Trophoblast cell (in vitro differentiated cells and primary cell): ENCODE results near the gene CYTH4. TPM values are rescaled to one million over a fixed set of nuclear protein-coding genes. Genes with fewer than 3 reads are reported as not detected.
"Not testable (repeated sequence)": the region's sequence is repeated elsewhere in the genome, so short reads cannot be mapped to it uniquely, and the experiment has no call there.

Experiments
- DNase-seq, 2 donors: peaks; one replicate each; pipeline ENCODE4 v3.0.0-alpha.2; 2016
- H2AFZ ChIP-seq: 2 replicates; pipeline ENCODE4 v1.6.1; 2013; ENCODE audit warnings: low read length, moderate library complexity, mild to moderate bottlenecking; ENCODE audit not compliant: insufficient read depth, poor library complexity
- H2AK5ac ChIP-seq: 2 replicates; pipeline ENCODE4 v1.6.1; 2013; ENCODE audit warnings: mild to moderate bottlenecking, low read length
- H2BK120ac ChIP-seq: 2 replicates; pipeline ENCODE4 v1.6.1; 2013; ENCODE audit warnings: low read length, mild to moderate bottlenecking, moderate library complexity; ENCODE audit not compliant: insufficient read depth, poor library complexity
- H2BK12ac ChIP-seq: 2 replicates; pipeline ENCODE4 v1.6.1; 2013; ENCODE audit warnings: mild to moderate bottlenecking, low read length, moderate library complexity
- H2BK5ac ChIP-seq: 2 replicates; pipeline ENCODE4 v1.6.1; 2013; ENCODE audit warnings: low read length, low read depth, moderate library complexity, mild to moderate bottlenecking; ENCODE audit not compliant: poor library complexity
- H3K14ac ChIP-seq: 2 replicates; pipeline ENCODE4 v1.6.1; 2013; ENCODE audit warnings: mild to moderate bottlenecking, low read length
- H3K18ac ChIP-seq: 2 replicates; pipeline ENCODE4 v1.6.1; 2013; ENCODE audit warnings: mild to moderate bottlenecking, low read length
- H3K23ac ChIP-seq: 2 replicates; pipeline ENCODE4 v1.6.1; 2013; ENCODE audit warnings: low read length
- H3K27ac ChIP-seq: 2 replicates; pipeline ENCODE4 v1.5.1; 2013; ENCODE audit warnings: low read depth, mild to moderate bottlenecking, inconsistent platforms, low read length, moderate library complexity
- H3K27me3 ChIP-seq: 2 replicates; pipeline ENCODE4 v1.6.1; 2013; ENCODE audit warnings: inconsistent platforms, mild to moderate bottlenecking, low read length, moderate library complexity; ENCODE audit not compliant: insufficient read depth
- H3K36me3 ChIP-seq, 2 experiments: 1 replicate in 1 of 2; 2 replicates in 1 of 2; pipeline ENCODE4 v1.6.1; 2013; ENCODE audit warnings: low read length in 2 of 2, mild to moderate bottlenecking in 2 of 2, moderate library complexity in 1 of 2; ENCODE audit not compliant: insufficient read depth in 2 of 2, control insufficient read depth in 1 of 2
- H3K4ac ChIP-seq: 2 replicates; pipeline ENCODE4 v1.6.1; 2013; ENCODE audit warnings: low read depth, mild to moderate bottlenecking, low read length, moderate library complexity
- H3K4me1 ChIP-seq, 2 experiments: 1 replicate in 1 of 2; 2 replicates in 1 of 2; pipeline ENCODE4 v1.6.1; 2013; ENCODE audit warnings: low read length in 2 of 2, mild to moderate bottlenecking in 2 of 2, moderate library complexity in 1 of 2; ENCODE audit not compliant: insufficient read depth in 2 of 2, control insufficient read depth in 1 of 2
- H3K4me2 ChIP-seq: 2 replicates; pipeline ENCODE4 v1.6.1; 2013; ENCODE audit warnings: inconsistent platforms, mild to moderate bottlenecking, low read length, moderate library complexity
- H3K4me3 ChIP-seq: 2 replicates; pipeline ENCODE4 v1.5.1; 2013; ENCODE audit warnings: mild to moderate bottlenecking, low read depth, low read length, inconsistent platforms
- H3K79me1 ChIP-seq: one replicate; pipeline ENCODE4 v1.6.1; 2013; ENCODE audit warnings: low read length
- H3K79me2 ChIP-seq: 2 replicates; pipeline ENCODE4 v1.6.1; 2013; ENCODE audit warnings: low read length, mild to moderate bottlenecking; ENCODE audit not compliant: control insufficient read depth, insufficient read depth, poor library complexity
- H3K9ac ChIP-seq: 2 replicates; pipeline ENCODE4 v1.6.1; 2013; ENCODE audit warnings: mild to moderate bottlenecking, low read length
- H3K9me3 ChIP-seq: 2 replicates; pipeline ENCODE4 v1.6.1; 2013; ENCODE audit warnings: low read depth, mild to moderate bottlenecking, control low read depth, inconsistent platforms, low read length; ENCODE audit not compliant: insufficient read depth
- H4K12ac ChIP-seq: 2 replicates; pipeline ENCODE4 v1.6.1; 2013; ENCODE audit warnings: low read depth, mild to moderate bottlenecking, low read length, moderate library complexity
- H4K8ac ChIP-seq: 2 replicates; pipeline ENCODE4 v1.6.1; 2013; ENCODE audit warnings: low read depth, mild to moderate bottlenecking, low read length, moderate library complexity
- H4K91ac ChIP-seq: one replicate; pipeline ENCODE4 v1.6.1; 2013; ENCODE audit warnings: low read depth, mild to moderate bottlenecking, low read length, moderate library complexity
- WGBS: extraction: QIAGEN DNeasy Blood & Tissue Kit; methylation state at CpG from one replicate; pipeline ENCODE4 v1.1.7; 2013; ENCODE audit warnings: missing lambda C conversion rate; ENCODE audit not compliant: insufficient read length, insufficient coverage; ENCODE audit errors: extremely low coverage; 5-methylcytosine and 5-hydroxymethylcytosine counted together
- polyA plus RNA-seq: library from polyadenylated mRNA; stranded (reverse); fragments of 200-250 nt; gene quantifications from 2 replicates; pipeline ENCODE4 v1.2.3, GENCODE V29; 2013

CYTH4 gene
- not detected in 2 replicates for polyA plus RNA-seq

DNA sequence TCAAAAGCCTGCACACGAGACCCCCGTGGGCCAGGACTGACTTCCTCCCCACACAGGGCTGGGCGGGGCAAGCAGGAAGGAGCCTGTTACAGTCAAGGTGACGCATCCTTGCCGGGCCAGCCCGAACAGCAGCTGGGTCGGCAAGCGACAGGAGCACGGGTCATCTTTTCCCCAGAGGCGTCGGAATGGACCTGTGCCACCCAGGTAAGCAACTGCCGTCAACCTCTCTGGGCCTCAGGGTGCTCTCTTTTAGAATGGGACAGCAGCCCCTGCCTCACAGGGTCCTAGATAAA, at the start of gene CYTH4:
Gene CYTH4 (plus strand): TSS at position 124 of the 293 bp plus-strand sequence. CDS start 62 bp downstream, at position 186.
- no peak within 1 kb of the TSS for H2BK120ac ChIP-seq
- H3K18ac ChIP-seq, result no peak within 1 kb of the TSS
- no peak within 1 kb of the TSS for H3K27ac ChIP-seq
- DNase-seq, result peak; percentile 26 to 34
- H3K4me1 ChIP-seq, result no peaks in the 10 kb centered on the region
- H2AK5ac ChIP-seq, result no peak within 1 kb of the TSS
- WGBS, result no CpG with 5 or more reads among the region's 12 CpGs
- H3K79me2 ChIP-seq, result no peaks in the 10 kb centered on the region
- H3K9ac ChIP-seq, result no peak within 1 kb of the TSS
- no peak within 1 kb of the TSS for H3K23ac ChIP-seq
- H3K27me3 ChIP-seq, result no peaks in the 10 kb centered on the region
- no peak within 1 kb of the TSS for H2BK5ac ChIP-seq
- no peak within 1 kb of the TSS for H3K4me3 ChIP-seq
- no peak within 1 kb of the TSS for H3K4ac ChIP-seq
- H2AFZ ChIP-seq, result no peak within 1 kb of the TSS
- H2BK12ac ChIP-seq, result no peak within 1 kb of the TSS
- H4K8ac ChIP-seq, result no peak within 1 kb of the TSS
- no peak within 1 kb of the TSS for H4K12ac ChIP-seq
- H3K9me3 ChIP-seq, result peaks cover 2% of the 10 kb centered on the region
- no peak within 1 kb of the TSS for H4K91ac ChIP-seq
- H3K79me1 ChIP-seq, result no peaks in the 10 kb centered on the region
- no peak within 1 kb of the TSS for H3K4me2 ChIP-seq
- H3K36me3 ChIP-seq, result no peaks in the 10 kb centered on the region
- no peak within 1 kb of the TSS for H3K14ac ChIP-seq

- H3K4me1 ChIP-seq, result not testable (repeated sequence)
- WGBS, result no CpG with 5 or more reads among the region's 12 CpGs
These were observed 48.9 kb upstream of the CYTH4 start for GRCh38 chr22:37233371-37233750.

DNA sequence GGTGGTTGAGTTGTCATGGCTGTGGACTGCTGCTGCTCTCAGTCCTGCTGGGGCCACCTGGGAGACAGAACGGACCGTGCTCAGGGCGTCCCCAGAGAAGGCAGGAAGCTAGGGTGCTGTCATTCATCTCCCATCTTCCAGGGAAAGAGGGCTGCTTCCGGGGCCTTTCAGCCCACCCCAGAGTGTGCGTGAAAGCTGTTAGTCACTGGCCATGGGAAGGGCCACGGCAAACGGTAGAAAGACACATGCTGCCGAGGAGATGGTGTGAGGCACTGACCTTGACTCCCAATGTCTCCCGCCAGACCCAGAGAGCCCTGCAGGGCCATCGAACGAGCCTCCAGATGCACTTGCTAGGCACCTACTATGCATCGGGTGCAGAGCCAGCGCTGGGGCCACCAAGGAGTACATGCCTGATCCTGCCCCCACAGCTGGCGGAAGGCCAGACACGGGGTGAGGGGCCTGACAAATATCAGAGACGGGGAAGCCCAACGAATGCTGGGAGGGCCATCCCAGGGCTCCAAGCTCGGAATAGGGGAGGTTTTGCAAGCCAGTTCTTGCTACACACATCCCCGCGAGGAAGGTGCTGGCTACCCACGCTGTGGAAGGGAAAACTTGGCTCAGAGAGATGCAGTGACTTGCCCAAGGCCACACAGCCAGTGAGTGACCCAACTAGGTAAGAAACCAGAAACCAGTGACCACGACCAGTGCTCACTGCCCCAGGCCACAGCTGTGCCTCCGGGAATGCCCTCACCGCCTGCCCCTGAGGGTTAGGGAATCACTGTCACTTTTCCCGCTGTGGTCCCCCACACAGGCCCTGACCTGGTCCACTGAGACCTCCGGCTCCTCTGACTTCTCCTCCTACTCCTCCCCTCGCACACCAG, 48.3 kb upstream of the CYTH4 start:
- Histone ChIP-seq H3K36me3 (no peaks in the 10 kb centered on the region), H3K4me1 (no peaks in the 10 kb centered on the region), H3K27ac (no peak overlapping the region), H3K9ac (no peak overlapping the region), H4K8ac (no peak overlapping the region), H3K18ac (no peak overlapping the region), H2AK5ac (no peak overlapping the region), H2BK5ac (no peak overlapping the region), H3K27me3 (no peaks in the 10 kb centered on the region), H3K4me3 (no peak overlapping the region), H2BK12ac (no peak overlapping the region), H3K4ac (no peak overlapping the region), H3K4me2 (no peak overlapping the region), H4K12ac (no peak overlapping the region), H3K79me1 (no peaks in the 10 kb centered on the region), H2BK120ac (no peak overlapping the region), H4K91ac (no peak overlapping the region), H3K9me3 (no peaks in the 10 kb centered on the region), H2AFZ (no peak overlapping the region), H3K79me2 (no peaks in the 10 kb centered on the region), H3K14ac (no peak overlapping the region), H3K23ac (no peak overlapping the region)
- no CpG with 5 or more reads among the region's 27 CpGs for WGBS
- no peak for DNase-seq

More at GRCh38 chr22:37233371-37233750, 48.9 kb upstream of the CYTH4 start:
- not testable (repeated sequence) for H2BK5ac ChIP-seq, H3K23ac ChIP-seq, H3K4ac ChIP-seq, H3K27ac ChIP-seq, H2BK120ac ChIP-seq, H3K4me2 ChIP-seq, H3K9me3 ChIP-seq, H3K9ac ChIP-seq, H4K8ac ChIP-seq, H2BK12ac ChIP-seq, H2AK5ac ChIP-seq, H3K4me3 ChIP-seq, H3K36me3 ChIP-seq, H2AFZ ChIP-seq, DNase-seq, H4K12ac ChIP-seq, H3K79me1 ChIP-seq, H3K14ac ChIP-seq, H3K79me2 ChIP-seq, H3K18ac ChIP-seq, H4K91ac ChIP-seq, H3K27me3 ChIP-seq

DNA sequence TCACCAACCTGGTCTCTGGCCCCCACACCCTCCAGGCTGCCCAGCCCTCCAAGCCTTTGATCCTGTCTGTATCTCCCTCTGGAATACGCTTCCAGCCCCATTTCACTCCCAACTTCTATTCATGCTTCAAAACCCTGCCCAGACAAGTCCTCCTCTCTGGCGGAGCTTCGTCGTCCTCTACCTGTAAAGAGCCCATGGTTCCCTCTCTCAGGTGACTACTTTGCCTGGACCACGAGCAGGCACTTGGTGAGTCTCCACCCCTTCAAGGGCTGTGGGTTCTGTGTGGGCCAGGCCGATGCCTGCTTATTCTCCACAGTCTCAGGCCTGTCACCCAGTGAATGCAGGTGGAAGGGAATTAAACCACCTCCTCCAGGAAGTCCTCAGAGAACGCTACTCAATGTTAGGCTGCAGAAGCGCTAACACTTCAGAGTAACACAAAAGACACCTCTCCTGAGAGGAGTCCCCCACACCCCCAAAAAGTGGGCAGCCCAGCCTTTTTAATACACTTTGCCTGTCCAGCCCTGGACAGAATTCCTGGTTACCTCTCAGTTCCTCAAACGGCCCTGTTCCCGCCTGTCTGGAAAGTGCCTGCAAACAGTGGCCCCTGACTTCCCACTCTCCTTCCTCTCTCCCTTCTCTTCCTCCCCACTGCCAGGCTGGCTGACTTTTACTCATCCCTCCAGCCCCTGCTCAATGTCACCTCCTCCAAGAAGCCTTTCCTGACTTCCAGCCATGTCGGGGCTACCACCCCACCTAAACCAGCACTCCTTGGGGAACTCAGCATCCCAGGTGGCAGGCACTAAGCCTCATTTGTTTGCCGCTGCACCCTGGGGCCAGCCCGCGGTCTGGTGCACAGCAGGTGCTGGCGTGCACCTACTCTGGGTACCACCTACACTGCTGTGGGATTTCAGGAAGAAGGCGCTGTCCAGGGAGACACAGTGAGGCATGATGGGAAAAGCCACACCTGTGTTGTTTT, 47.3 kb upstream of the CYTH4 start:
- Histone ChIP-seq H3K79me2 (no peaks in the 10 kb centered on the region), H3K4ac (no peak overlapping the region), H3K9ac (no peak overlapping the region), H3K18ac (no peak overlapping the region), H2BK120ac (no peak overlapping the region), H4K91ac (no peak overlapping the region), H3K4me3 (no peak overlapping the region), H3K9me3 (no peaks in the 10 kb centered on the region), H3K23ac (no peak overlapping the region), H3K4me1 (no peaks in the 10 kb centered on the region), H3K79me1 (no peaks in the 10 kb centered on the region), H2BK5ac (no peak overlapping the region), H3K4me2 (no peak overlapping the region), H2BK12ac (no peak overlapping the region), H2AFZ (no peak overlapping the region), H4K12ac (no peak overlapping the region), H3K14ac (no peak overlapping the region), H3K36me3 (no peaks in the 10 kb centered on the region), H3K27ac (no peak overlapping the region), H3K27me3 (no peaks in the 10 kb centered on the region), H4K8ac (no peak overlapping the region), H2AK5ac (no peak overlapping the region)
- no CpG with 5 or more reads among the region's 16 CpGs for WGBS
- no peak for DNase-seq
